ENCODE measurements around the gene IKZF4. TPM values are rescaled to one million over a fixed set of nuclear protein-coding genes. Genes with fewer than 3 reads are reported as not detected.

Gene IKZF4
- total RNA-seq, 1 experiment from 2014 or later: 2.8 TPM

DNA sequence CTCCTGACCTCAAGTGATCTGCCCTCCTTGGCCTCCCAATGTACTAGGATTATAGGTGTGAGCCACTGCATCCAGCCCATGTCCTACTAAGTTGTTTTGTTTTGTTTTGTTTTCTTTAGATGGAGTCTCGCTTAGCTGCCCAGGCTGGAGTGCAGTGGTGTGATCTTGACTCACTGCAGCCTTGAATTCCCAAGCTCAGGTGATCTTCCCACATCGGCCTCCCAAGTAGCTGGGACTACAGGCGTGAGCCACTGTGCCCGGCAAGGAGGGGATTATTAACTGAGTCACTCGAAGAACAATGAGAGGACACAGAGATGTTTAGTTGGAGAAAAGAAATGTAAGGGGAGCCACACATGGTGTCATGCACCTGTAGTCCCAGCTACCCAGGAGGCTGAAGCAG lies 41.1 kb downstream of the IKZF4 start:
- no peak overlapping the region for H3K9ac ChIP-seq (ENCODE audit: low read length)
- no peaks in the 10 kb centered on the region for H3K36me3 ChIP-seq (ENCODE audit: low read depth, low read length)
- no TSS peak for BruUV-seq (replicated peaks)
- ChIA-PET POLR2A (ENCODE audit: unreplicated experiment) (no interaction called here), CTCF (no interaction called here)
- no peaks in the 10 kb centered on the region for H3K4me1 ChIP-seq (ENCODE audit: insufficient read depth, low read length)
- no peak overlapping the region for H2AFZ ChIP-seq (ENCODE audit: low read length)
- no peaks in the 10 kb centered on the region for H4K20me1 ChIP-seq (ENCODE audit: low read length)
- H3K4me2 ChIP-seq (ENCODE audit: low read length): no peak overlapping the region
- H3K9me3 ChIP-seq (ENCODE audit: low read length): no peaks in the 10 kb centered on the region
- H3F3A ChIP-seq (ENCODE audit: low read length, unreplicated experiment): no peaks in the 10 kb centered on the region
- no peaks in the 10 kb centered on the region for H3K9me2 ChIP-seq (replicated peaks; ENCODE audit: low read length)
- intact Hi-C loops (cut with micrococcal nuclease): no loop called here
- DNase-seq (no peak), ATAC-seq (no peak)
- TF ChIP-seq, protein P1, sequence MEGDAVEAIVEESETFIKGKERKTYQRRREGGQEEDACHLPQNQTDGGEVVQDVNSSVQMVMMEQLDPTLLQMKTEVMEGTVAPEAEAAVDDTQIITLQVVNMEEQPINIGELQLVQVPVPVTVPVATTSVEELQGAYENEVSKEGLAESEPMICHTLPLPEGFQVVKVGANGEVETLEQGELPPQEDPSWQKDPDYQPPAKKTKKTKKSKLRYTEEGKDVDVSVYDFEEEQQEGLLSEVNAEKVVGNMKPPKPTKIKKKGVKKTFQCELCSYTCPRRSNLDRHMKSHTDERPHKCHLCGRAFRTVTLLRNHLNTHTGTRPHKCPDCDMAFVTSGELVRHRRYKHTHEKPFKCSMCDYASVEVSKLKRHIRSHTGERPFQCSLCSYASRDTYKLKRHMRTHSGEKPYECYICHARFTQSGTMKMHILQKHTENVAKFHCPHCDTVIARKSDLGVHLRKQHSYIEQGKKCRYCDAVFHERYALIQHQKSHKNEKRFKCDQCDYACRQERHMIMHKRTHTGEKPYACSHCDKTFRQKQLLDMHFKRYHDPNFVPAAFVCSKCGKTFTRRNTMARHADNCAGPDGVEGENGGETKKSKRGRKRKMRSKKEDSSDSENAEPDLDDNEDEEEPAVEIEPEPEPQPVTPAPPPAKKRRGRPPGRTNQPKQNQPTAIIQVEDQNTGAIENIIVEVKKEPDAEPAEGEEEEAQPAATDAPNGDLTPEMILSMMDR (conservative IDR thresholded peaks at IDR 0.05; ENCODE audit: low read depth, low read length): no peak
- TF ChIP-seq EZH2 (IDR thresholded peaks at IDR 0.05; ENCODE audit: low read length, unreplicated experiment): no peak
- no peak for TF ChIP-seq EZH2phosphoT487 (IDR thresholded peaks at IDR 0.05; ENCODE audit: borderline replicate concordance, low read length)
- H3K27ac ChIP-seq (ENCODE audit: low read length): no peak overlapping the region
- H3K79me2 ChIP-seq (ENCODE audit: low read length): no peaks in the 10 kb centered on the region
- no peak overlapping the region for H3K4me3 ChIP-seq (ENCODE audit: low read length)
- no peaks in the 10 kb centered on the region for H3K27me3 ChIP-seq (ENCODE audit: low read length)

DNA sequence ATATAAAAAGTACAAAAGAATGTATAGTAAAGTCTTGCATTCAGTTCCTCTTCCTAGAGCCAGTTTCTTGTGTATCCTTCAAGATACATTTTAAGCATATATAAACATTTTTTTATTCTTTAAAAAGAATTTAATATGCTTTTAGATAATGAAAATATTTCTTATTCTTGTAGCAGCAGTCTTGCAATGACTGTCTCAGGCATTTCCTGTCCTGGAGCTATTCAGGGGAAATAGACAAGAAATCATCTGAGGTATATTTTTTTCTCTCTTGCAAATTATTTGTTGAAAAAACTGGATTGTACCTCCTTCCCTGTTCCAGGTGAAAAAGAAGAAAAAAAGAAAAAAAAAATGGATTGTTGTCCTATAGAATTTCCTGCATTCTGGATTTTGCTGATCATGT lies 42.2 kb downstream of the IKZF4 start:
- H3K4me2 ChIP-seq (ENCODE audit: low read length): no peak overlapping the region
- DNase-seq (no peak), ATAC-seq (no peak)
- no peaks in the 10 kb centered on the region for H3K36me3 ChIP-seq (ENCODE audit: low read depth, low read length)
- H3F3A ChIP-seq (ENCODE audit: low read length, unreplicated experiment): no peaks in the 10 kb centered on the region
- ChIA-PET POLR2A (ENCODE audit: unreplicated experiment) (no interaction called here), CTCF (no interaction called here)
- H3K9ac ChIP-seq (ENCODE audit: low read length): no peak overlapping the region
- H3K27ac ChIP-seq (ENCODE audit: low read length): no peak overlapping the region
- H3K4me3 ChIP-seq (ENCODE audit: low read length): no peak overlapping the region
- H3K9me2 ChIP-seq (replicated peaks; ENCODE audit: low read length): no peaks in the 10 kb centered on the region
- BruUV-seq (replicated peaks): no TSS peak
- no peaks in the 10 kb centered on the region for H3K27me3 ChIP-seq (ENCODE audit: low read length)
- intact Hi-C loops (cut with micrococcal nuclease): no loop called here
- no peak overlapping the region for H2AFZ ChIP-seq (ENCODE audit: low read length)
- H3K9me3 ChIP-seq (ENCODE audit: low read length): no peaks in the 10 kb centered on the region
- H4K20me1 ChIP-seq (ENCODE audit: low read length): no peaks in the 10 kb centered on the region
- no peaks in the 10 kb centered on the region for H3K4me1 ChIP-seq (ENCODE audit: insufficient read depth, low read length)
- no peaks in the 10 kb centered on the region for H3K79me2 ChIP-seq (ENCODE audit: low read length)
- TF ChIP-seq EZH2phosphoT487 (IDR thresholded peaks at IDR 0.05; ENCODE audit: borderline replicate concordance, low read length) (no peak), EZH2 (IDR thresholded peaks at IDR 0.05; ENCODE audit: low read length, unreplicated experiment) (no peak)
- TF ChIP-seq, protein P1 (conservative IDR thresholded peaks at IDR 0.05; ENCODE audit: low read depth, low read length): no peak

DNA sequence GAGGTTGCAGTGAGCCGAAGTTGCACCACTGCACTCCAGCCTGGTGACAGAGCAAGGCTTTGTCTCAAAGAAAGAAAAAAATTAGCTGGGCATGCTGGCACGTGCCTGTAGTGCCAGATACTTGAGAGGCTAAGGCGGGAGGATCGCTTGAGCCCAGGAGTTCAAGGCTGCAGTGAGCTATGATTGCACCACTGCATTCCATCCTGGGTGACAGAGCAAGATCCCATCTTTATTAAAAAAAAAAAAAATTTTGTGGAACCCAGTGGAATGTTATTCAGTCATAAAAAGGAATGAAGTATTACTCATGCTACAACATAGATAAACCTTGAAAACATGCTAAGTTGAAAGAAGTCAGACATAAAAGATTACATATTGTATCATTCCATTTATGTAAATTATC lies 50.8 kb downstream of the IKZF4 start:
- no peaks in the 10 kb centered on the region for H3K27me3 ChIP-seq (ENCODE audit: low read length)
- no peaks in the 10 kb centered on the region for H3K9me3 ChIP-seq (ENCODE audit: low read length)
- TF ChIP-seq, protein P1 (conservative IDR thresholded peaks at IDR 0.05; ENCODE audit: low read depth, low read length): no peak
- TF ChIP-seq EZH2phosphoT487 (IDR thresholded peaks at IDR 0.05; ENCODE audit: borderline replicate concordance, low read length) (no peak), EZH2 (IDR thresholded peaks at IDR 0.05; ENCODE audit: low read length, unreplicated experiment) (no peak)
- H3K79me2 ChIP-seq (ENCODE audit: low read length): no peaks in the 10 kb centered on the region
- no peak overlapping the region for H3K9ac ChIP-seq (ENCODE audit: low read length)
- DNase-seq: no peak
- ChIA-PET POLR2A (ENCODE audit: unreplicated experiment) (no interaction called here), CTCF (no interaction called here)
- no peaks in the 10 kb centered on the region for H4K20me1 ChIP-seq (ENCODE audit: low read length)
- no peak overlapping the region for H3K4me2 ChIP-seq (ENCODE audit: low read length)
- H3K4me3 ChIP-seq (ENCODE audit: low read length): no peak overlapping the region
- no peaks in the 10 kb centered on the region for H3K36me3 ChIP-seq (ENCODE audit: low read depth, low read length)
- H3F3A ChIP-seq (ENCODE audit: low read length, unreplicated experiment): no peaks in the 10 kb centered on the region
- intact Hi-C loops (cut with micrococcal nuclease): no loop called here
- H3K4me1 ChIP-seq (ENCODE audit: insufficient read depth, low read length): no peaks in the 10 kb centered on the region
- ATAC-seq: no peak
- BruUV-seq (replicated peaks): no TSS peak
- no peak overlapping the region for H3K27ac ChIP-seq (ENCODE audit: low read length)
- no peaks in the 10 kb centered on the region for H3K9me2 ChIP-seq (replicated peaks; ENCODE audit: low read length)
- H2AFZ ChIP-seq (ENCODE audit: low read length): no peak overlapping the region

All from PC-3 (cell line).